NCI-H128 (cell line): Measurements from ENCODE around the gene PPP3CA.
"Not testable (repeated sequence)": the region's sequence is repeated elsewhere in the genome, so short reads cannot be mapped to it uniquely, and the experiment has no call there.

Experiments
- DNase-seq: peaks from one replicate; lab custom pipeline; 2025; ENCODE audit not compliant: unreplicated experiment; lab: John Stamatoyannopoulos, UW

The PPP3CA gene

GRCh38 chr4:101182688-101183087 is 164.6 kb downstream of the PPP3CA start:
- DNase-seq, result not testable (repeated sequence)

GRCh38 chr4:101178731-101179130 is 168.6 kb downstream of the PPP3CA start:
- DNase-seq, result no peak

GRCh38 chr4:101177154-101177553 is 170.2 kb downstream of the PPP3CA start:
- no peak for DNase-seq

- no peak for DNase-seq
Measured at GRCh38 chr4:101175896-101176676, 171.2 kb downstream of the PPP3CA start.

DNA sequence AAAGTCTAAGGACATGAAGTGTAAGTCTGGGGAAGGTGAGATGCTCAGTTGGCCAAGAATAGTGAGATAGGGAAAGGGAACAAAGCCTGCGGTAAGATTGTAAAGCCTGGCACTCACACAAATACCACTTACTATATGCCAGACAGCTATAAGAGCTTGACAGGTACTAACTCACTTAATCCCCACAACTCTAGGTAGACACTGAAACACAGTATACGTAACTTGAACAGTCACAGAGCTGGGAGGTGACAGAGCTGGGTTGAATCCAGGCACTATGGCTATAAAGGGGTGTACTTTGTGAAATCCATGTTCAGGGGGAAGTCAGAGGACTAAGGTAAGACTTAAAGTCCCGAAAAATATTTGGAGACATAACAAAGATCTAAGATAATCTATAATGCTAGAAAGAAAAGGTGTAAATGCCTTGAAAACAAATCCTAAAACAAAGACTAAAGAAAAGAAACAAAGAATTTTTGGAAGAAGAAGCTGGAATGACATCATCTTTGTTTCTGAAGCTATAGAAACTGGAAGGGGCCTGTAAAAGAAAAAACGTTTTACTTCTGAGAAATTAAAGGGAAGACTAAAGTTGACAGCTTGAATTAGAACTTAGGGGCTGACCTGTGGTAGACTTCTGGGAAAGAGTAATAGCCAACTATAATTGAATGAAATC is 172.5 kb downstream of the PPP3CA start:
- DNase-seq, result no peak

DNA sequence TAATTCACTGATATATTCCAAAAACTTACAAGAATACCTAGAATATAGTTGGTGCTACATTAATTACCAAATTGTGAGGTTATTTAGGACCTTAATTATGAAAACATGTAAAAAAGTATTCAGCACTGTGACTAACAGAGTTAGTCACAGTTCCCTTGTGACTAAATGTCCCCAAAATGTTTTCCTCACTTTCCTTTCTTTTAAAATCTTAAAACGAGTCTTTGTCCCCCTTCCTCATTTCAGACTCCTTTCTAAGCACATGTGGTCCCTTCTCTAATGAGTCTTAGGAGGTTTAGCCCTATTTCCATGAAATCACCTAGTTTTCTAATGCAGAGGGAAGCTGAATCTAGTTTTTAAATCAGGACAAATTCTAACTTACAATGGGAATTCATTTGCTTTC is 175.0 kb downstream of the PPP3CA start:
- no peak for DNase-seq

DNA sequence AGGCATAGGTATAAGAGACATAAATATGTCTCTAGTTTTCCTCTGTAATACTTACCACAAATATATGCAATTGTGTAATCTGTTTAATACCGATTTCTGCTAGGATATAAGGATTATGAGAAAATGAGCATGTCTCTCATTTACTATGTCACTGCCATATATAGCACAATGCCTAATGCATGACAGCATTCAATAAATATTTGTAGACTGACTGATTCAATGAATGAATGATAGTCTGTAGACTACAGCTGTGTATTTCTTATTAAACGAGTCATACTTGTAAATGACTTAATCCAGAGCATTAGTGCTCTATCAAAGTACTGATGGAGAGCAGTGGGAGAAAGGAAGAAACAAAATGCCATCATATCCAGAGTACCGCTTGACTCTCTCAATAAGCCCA is 175.6 kb downstream of the PPP3CA start:
- no peak for DNase-seq

- DNase-seq, result peak; percentile 47
Measured at GRCh38 chr4:101169044-101170014, 178.0 kb downstream of the PPP3CA start.

- no peak for DNase-seq
Measured at GRCh38 chr4:101163936-101164335, 183.4 kb downstream of the PPP3CA start.

DNA sequence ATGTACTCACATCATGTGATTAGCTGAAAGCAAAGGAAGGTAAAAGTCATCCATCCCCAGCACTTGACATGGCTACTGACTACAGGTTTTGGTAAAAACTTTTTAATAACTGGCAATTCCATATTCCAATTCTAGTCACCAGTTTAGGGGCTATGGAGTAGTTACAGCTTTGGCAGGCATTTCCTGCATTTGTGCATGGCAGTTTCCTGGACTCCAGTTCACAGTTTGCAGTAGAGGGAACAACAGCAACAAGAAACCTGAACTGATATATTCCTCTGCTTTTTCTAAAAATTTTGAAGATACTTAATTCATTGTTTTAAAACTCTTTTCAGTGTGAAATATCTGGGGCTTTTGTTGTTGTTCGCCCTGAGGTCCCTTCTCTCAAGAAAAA is 184.3 kb downstream of the PPP3CA start:
- DNase-seq, result no peak

GRCh38 chr4:101160792-101161592 is 186.3 kb downstream of the PPP3CA start:
- no peak for DNase-seq

DNA sequence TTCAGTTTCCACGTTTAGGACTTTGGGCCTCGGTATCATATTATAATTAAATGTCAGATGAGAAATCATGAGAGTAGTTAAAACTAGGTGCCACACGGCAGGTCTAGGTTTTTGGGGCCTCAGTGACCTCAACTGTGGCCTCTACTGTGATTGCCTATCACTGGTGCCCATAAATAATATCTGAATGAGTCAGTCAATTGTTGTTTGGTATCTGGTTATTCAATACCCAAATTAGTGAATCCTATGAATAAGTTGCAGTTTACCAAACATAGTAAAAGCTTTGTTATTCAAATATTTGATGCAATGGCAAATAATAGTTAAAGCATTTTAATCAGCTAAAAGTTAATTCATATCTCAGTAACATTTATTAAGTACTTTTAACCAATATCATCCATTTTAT is 188.8 kb downstream of the PPP3CA start:
- no peak for DNase-seq

- no peak for DNase-seq
Measured at GRCh38 chr4:101158134-101158482, 189.2 kb downstream of the PPP3CA start.

GRCh38 chr4:101157415-101158133 is 189.8 kb downstream of the PPP3CA start:
- no peak for DNase-seq

- no peak for DNase-seq
Measured at GRCh38 chr4:101156619-101157310, 190.6 kb downstream of the PPP3CA start.

- no peak for DNase-seq
Measured at GRCh38 chr4:101155945-101156344, 191.4 kb downstream of the PPP3CA start.

DNA sequence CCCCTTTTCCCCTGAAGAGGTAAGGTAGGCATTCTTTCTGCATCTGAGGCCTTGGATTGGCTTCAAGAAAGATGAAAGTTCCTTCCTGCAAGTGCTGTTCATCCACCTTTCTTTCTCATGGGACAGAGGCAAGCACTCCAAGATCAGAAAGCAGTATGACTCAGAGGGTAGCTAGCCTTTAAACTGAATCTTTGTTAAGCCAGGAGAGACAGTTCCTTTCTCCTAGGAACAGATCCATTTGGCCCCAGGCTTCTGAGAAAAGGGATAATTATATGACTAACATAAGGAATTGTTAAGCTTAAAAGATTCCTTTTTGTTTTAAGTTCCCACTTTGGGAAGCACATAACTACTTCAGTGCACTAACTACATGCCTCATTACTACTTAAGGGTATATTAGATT is 192.0 kb downstream of the PPP3CA start:
- no peak for DNase-seq

DNA sequence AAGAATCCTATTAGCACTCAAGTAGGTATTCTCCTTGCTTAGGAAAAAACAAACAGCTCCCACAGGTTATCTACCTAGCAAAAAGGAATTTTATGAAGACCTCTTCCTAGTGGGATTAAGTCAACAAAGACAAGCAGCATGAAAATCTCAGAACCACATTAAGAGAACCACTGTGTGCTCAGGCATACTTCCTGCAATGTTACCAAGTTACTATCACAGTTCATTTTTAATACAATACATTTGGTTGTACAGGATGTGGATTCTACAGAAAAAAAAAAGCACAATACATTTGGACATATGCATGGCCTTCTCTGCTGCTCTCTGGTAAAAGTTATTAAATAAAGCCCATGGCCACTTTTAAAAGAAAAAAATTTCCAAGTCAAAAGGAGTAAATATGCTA is 193.7 kb downstream of the PPP3CA start:
- no peak for DNase-seq

DNA sequence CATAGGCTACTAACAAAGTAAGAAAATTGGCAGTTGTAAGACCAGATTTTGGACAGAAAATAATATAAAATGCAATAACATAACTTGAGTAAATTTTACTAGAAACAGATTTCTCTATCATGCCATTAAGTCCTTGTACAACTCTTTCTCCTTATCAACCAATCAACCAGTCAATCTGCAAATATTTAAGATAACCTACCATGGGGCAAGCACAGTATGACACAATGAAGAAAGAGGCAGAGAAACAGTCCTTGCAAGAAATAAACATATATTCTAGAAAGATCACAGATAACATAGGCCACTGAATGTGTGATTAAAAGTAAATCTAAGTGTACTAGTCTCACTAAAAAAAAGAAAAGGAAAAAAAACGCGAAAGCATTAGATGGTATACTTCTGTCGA is 194.8 kb downstream of the PPP3CA start:
- DNase-seq, result no peak

GRCh38 chr4:101148551-101148950 is 198.8 kb downstream of the PPP3CA start:
- DNase-seq, result no peak
